ENCODE measurements around the gene CCDC51.

The CCDC51 gene

GRCh38 chr3:48423241-48423882 lies 16.6 kb downstream of the CCDC51 start:
- Histone ChIP-seq H3K9me3 (ENCODE audit: control extremely low read depth in 1 of 5, control insufficient read depth in 4 of 5, insufficient read depth in 2 of 5, low read depth in 1 of 5, low read length in 4 of 5) (no peaks in the 10 kb centered on the region), H3K27ac (ENCODE audit: insufficient read depth in 1 of 2, low read depth in 1 of 2, low read length in 2 of 2, poor library complexity in 1 of 2, severe bottlenecking in 2 of 2) (no peak overlapping the region), H3K36me3 (ENCODE audit: control insufficient read depth in 4 of 4, insufficient read depth in 4 of 4, low read length in 3 of 4) (no peaks in the 10 kb centered on the region), H3K4me1 (ENCODE audit: control extremely low read depth in 1 of 4, control insufficient read depth in 4 of 4, insufficient read depth in 4 of 4, low read length in 3 of 4) (peaks cover 0 to 2% (median under 1%) of the 10 kb centered on the region in 4 experiments), H3K27me3 (replicated peaks in 2 of 5; ENCODE audit: control insufficient read depth in 4 of 5, insufficient read depth in 5 of 5, low read length in 4 of 5) (peaks cover 0 to 5% (median 0%) of the 10 kb centered on the region in 5 experiments), H3K4me3 (ENCODE audit: control insufficient read depth in 1 of 7, extremely low read depth in 1 of 7, insufficient read depth in 4 of 7, low read depth in 2 of 7, low read length in 6 of 7) (no peak overlapping the region)
- WGBS (ENCODE audit: insufficient coverage), result 94% methylated on average over 16 of the region's 25 CpGs
- ChIA-PET CTCF (interaction anchor here (0.7 to 4.0 kb wide), 4 partner anchors 9 to 23 kb away, joined by 4 to 22 read pairs (median 4); no protein-coding TSS in a partner anchor), POLR2A (no interaction called here)
- DNase-seq, result no peak

- POLR2A ChIA-PET, result no interaction called here
- Histone ChIP-seq H3K27me3 (replicated peaks in 2 of 5; ENCODE audit: control insufficient read depth in 4 of 5, insufficient read depth in 5 of 5, low read length in 4 of 5) (no peaks in the 10 kb centered on the region), H3K4me3 (ENCODE audit: control insufficient read depth in 1 of 7, extremely low read depth in 1 of 7, insufficient read depth in 4 of 7, low read depth in 2 of 7, low read length in 6 of 7) (no peak overlapping the region), H3K4me1 (ENCODE audit: control extremely low read depth in 1 of 4, control insufficient read depth in 4 of 4, insufficient read depth in 4 of 4, low read length in 3 of 4) (no peaks in the 10 kb centered on the region), H3K36me3 (ENCODE audit: control insufficient read depth in 4 of 4, insufficient read depth in 4 of 4, low read length in 3 of 4) (no peaks in the 10 kb centered on the region), H3K27ac (ENCODE audit: insufficient read depth in 1 of 2, low read depth in 1 of 2, low read length in 2 of 2, poor library complexity in 1 of 2, severe bottlenecking in 2 of 2) (no peak overlapping the region), H3K9me3 (ENCODE audit: control extremely low read depth in 1 of 5, control insufficient read depth in 4 of 5, insufficient read depth in 2 of 5, low read depth in 1 of 5, low read length in 4 of 5) (no peaks in the 10 kb centered on the region)
- no peak for DNase-seq
- CTCF ChIA-PET, result interaction anchor here (0.6 to 1.2 kb wide), 5 partner anchors 11 to 32 kb away, joined by 3 to 4 read pairs (median 3); no protein-coding TSS in a partner anchor
- WGBS (ENCODE audit: insufficient coverage), result 98% methylated on average over 8 of the region's 8 CpGs
Observed at GRCh38 chr3:48422681-48423080, 17.2 kb downstream of the CCDC51 start.

- H3K27ac ChIP-seq (ENCODE audit: insufficient read depth in 1 of 2, low read depth in 1 of 2, low read length in 2 of 2, poor library complexity in 1 of 2, severe bottlenecking in 2 of 2), result no peak overlapping the region
- no peak for DNase-seq
- H3K9me3 ChIP-seq (ENCODE audit: control extremely low read depth in 1 of 5, control insufficient read depth in 4 of 5, insufficient read depth in 2 of 5, low read depth in 1 of 5, low read length in 4 of 5), result no peaks in the 10 kb centered on the region
- CTCF ChIA-PET, result interaction anchor here (0.6 to 1.2 kb wide), 4 partner anchors 10 to 32 kb away, joined by 3 to 4 read pairs (median 3); no protein-coding TSS in a partner anchor
- H3K4me3 ChIP-seq (ENCODE audit: control insufficient read depth in 1 of 7, extremely low read depth in 1 of 7, insufficient read depth in 4 of 7, low read depth in 2 of 7, low read length in 6 of 7), result no peak overlapping the region
- no peaks in the 10 kb centered on the region for H3K36me3 ChIP-seq (ENCODE audit: control insufficient read depth in 4 of 4, insufficient read depth in 4 of 4, low read length in 3 of 4)
- no peaks in the 10 kb centered on the region for H3K27me3 ChIP-seq (replicated peaks in 2 of 5; ENCODE audit: control insufficient read depth in 4 of 5, insufficient read depth in 5 of 5, low read length in 4 of 5)
- POLR2A ChIA-PET, result no interaction called here
- H3K4me1 ChIP-seq (ENCODE audit: control extremely low read depth in 1 of 4, control insufficient read depth in 4 of 4, insufficient read depth in 4 of 4, low read length in 3 of 4), result no peaks in the 10 kb centered on the region
- 100% methylated on average over 1 of the region's 3 CpGs for WGBS (ENCODE audit: insufficient coverage)
Observed at GRCh38 chr3:48422272-48422671, 17.6 kb downstream of the CCDC51 start.

GRCh38 chr3:48420561-48420960 lies 19.4 kb downstream of the CCDC51 start:
- Histone ChIP-seq H3K9me3 (ENCODE audit: control extremely low read depth in 1 of 5, control insufficient read depth in 4 of 5, insufficient read depth in 2 of 5, low read depth in 1 of 5, low read length in 4 of 5) (no peaks in the 10 kb centered on the region), H3K27ac (ENCODE audit: insufficient read depth in 1 of 2, low read depth in 1 of 2, low read length in 2 of 2, poor library complexity in 1 of 2, severe bottlenecking in 2 of 2) (no peak overlapping the region), H3K27me3 (replicated peaks in 2 of 5; ENCODE audit: control insufficient read depth in 4 of 5, insufficient read depth in 5 of 5, low read length in 4 of 5) (no peaks in the 10 kb centered on the region), H3K4me1 (ENCODE audit: control extremely low read depth in 1 of 4, control insufficient read depth in 4 of 4, insufficient read depth in 4 of 4, low read length in 3 of 4) (no peaks in the 10 kb centered on the region), H3K36me3 (ENCODE audit: control insufficient read depth in 4 of 4, insufficient read depth in 4 of 4, low read length in 3 of 4) (peaks cover 0 to 3% (median 0%) of the 10 kb centered on the region in 4 experiments), H3K4me3 (ENCODE audit: control insufficient read depth in 1 of 7, extremely low read depth in 1 of 7, insufficient read depth in 4 of 7, low read depth in 2 of 7, low read length in 6 of 7) (no peak overlapping the region)
- ChIA-PET POLR2A (no interaction called here), CTCF (no interaction called here)
- 94% methylated on average over 10 of the region's 14 CpGs for WGBS (ENCODE audit: insufficient coverage)
- DNase-seq, result no peak

GRCh38 chr3:48419597-48419996 lies 20.3 kb downstream of the CCDC51 start:
- peaks cover 0 to 8% (median 0%) of the 10 kb centered on the region in 4 experiments for H3K36me3 ChIP-seq (ENCODE audit: control insufficient read depth in 4 of 4, insufficient read depth in 4 of 4, low read length in 3 of 4)
- DNase-seq, result no peak
- ChIA-PET CTCF (interaction anchor here (1.0 to 2.2 kb wide), 4 partner anchors 13 to 133 kb away, joined by 3 to 9 read pairs (median 5); no protein-coding TSS in a partner anchor), POLR2A (no interaction called here)
- no peak overlapping the region for H3K27ac ChIP-seq (ENCODE audit: insufficient read depth in 1 of 2, low read depth in 1 of 2, low read length in 2 of 2, poor library complexity in 1 of 2, severe bottlenecking in 2 of 2)
- no peaks in the 10 kb centered on the region for H3K27me3 ChIP-seq (replicated peaks in 2 of 5; ENCODE audit: control insufficient read depth in 4 of 5, insufficient read depth in 5 of 5, low read length in 4 of 5)
- 95% methylated on average over 9 of the region's 17 CpGs for WGBS (ENCODE audit: insufficient coverage)
- no peaks in the 10 kb centered on the region for H3K9me3 ChIP-seq (ENCODE audit: control extremely low read depth in 1 of 5, control insufficient read depth in 4 of 5, insufficient read depth in 2 of 5, low read depth in 1 of 5, low read length in 4 of 5)
- H3K4me3 ChIP-seq (ENCODE audit: control insufficient read depth in 1 of 7, extremely low read depth in 1 of 7, insufficient read depth in 4 of 7, low read depth in 2 of 7, low read length in 6 of 7), result no peak overlapping the region
- H3K4me1 ChIP-seq (ENCODE audit: control extremely low read depth in 1 of 4, control insufficient read depth in 4 of 4, insufficient read depth in 4 of 4, low read length in 3 of 4), result no peaks in the 10 kb centered on the region

- Histone ChIP-seq H3K27me3 (replicated peaks in 2 of 5; ENCODE audit: control insufficient read depth in 4 of 5, insufficient read depth in 5 of 5, low read length in 4 of 5) (no peaks in the 10 kb centered on the region), H3K36me3 (ENCODE audit: control insufficient read depth in 4 of 4, insufficient read depth in 4 of 4, low read length in 3 of 4) (peaks cover 0 to 8% (median 0%) of the 10 kb centered on the region in 4 experiments), H3K27ac (ENCODE audit: insufficient read depth in 1 of 2, low read depth in 1 of 2, low read length in 2 of 2, poor library complexity in 1 of 2, severe bottlenecking in 2 of 2) (no peak overlapping the region), H3K9me3 (ENCODE audit: control extremely low read depth in 1 of 5, control insufficient read depth in 4 of 5, insufficient read depth in 2 of 5, low read depth in 1 of 5, low read length in 4 of 5) (no peaks in the 10 kb centered on the region), H3K4me3 (ENCODE audit: control insufficient read depth in 1 of 7, extremely low read depth in 1 of 7, insufficient read depth in 4 of 7, low read depth in 2 of 7, low read length in 6 of 7) (no peak overlapping the region), H3K4me1 (ENCODE audit: control extremely low read depth in 1 of 4, control insufficient read depth in 4 of 4, insufficient read depth in 4 of 4, low read length in 3 of 4) (no peaks in the 10 kb centered on the region)
- 98% methylated on average over 9 of the region's 9 CpGs for WGBS (ENCODE audit: insufficient coverage)
- ChIA-PET CTCF (interaction anchor here (1.0 to 2.2 kb wide), 5 partner anchors 11 to 134 kb away, joined by 3 to 9 read pairs (median 5); no protein-coding TSS in a partner anchor), POLR2A (no interaction called here)
- no peak for DNase-seq
Observed at GRCh38 chr3:48419149-48419548, 20.8 kb downstream of the CCDC51 start.

- Histone ChIP-seq H3K27ac (ENCODE audit: insufficient read depth in 1 of 2, low read depth in 1 of 2, low read length in 2 of 2, poor library complexity in 1 of 2, severe bottlenecking in 2 of 2) (no peak overlapping the region), H3K27me3 (replicated peaks in 2 of 5; ENCODE audit: control insufficient read depth in 4 of 5, insufficient read depth in 5 of 5, low read length in 4 of 5) (no peaks in the 10 kb centered on the region), H3K4me3 (ENCODE audit: control insufficient read depth in 1 of 7, extremely low read depth in 1 of 7, insufficient read depth in 4 of 7, low read depth in 2 of 7, low read length in 6 of 7) (no peak overlapping the region), H3K9me3 (ENCODE audit: control extremely low read depth in 1 of 5, control insufficient read depth in 4 of 5, insufficient read depth in 2 of 5, low read depth in 1 of 5, low read length in 4 of 5) (no peaks in the 10 kb centered on the region), H3K36me3 (ENCODE audit: control insufficient read depth in 4 of 4, insufficient read depth in 4 of 4, low read length in 3 of 4) (peaks cover 0 to 10% (median 0%) of the 10 kb centered on the region in 4 experiments), H3K4me1 (ENCODE audit: control extremely low read depth in 1 of 4, control insufficient read depth in 4 of 4, insufficient read depth in 4 of 4, low read length in 3 of 4) (no peaks in the 10 kb centered on the region)
- DNase-seq, result no peak
- ChIA-PET CTCF (interaction anchor here (1.0 to 2.2 kb wide), 5 partner anchors 11 to 134 kb away, joined by 3 to 9 read pairs (median 5); no protein-coding TSS in a partner anchor), POLR2A (no interaction called here)
- 100% methylated on average over 6 of the region's 9 CpGs for WGBS (ENCODE audit: insufficient coverage)
Observed at GRCh38 chr3:48418651-48419050, 21.3 kb downstream of the CCDC51 start.

Measured in common myeloid progenitor, CD34-positive (primary cell).